HG03045 (cell line): ENCODE measurements around the gene WWP2.

ENCODE experiments used
- ATAC-seq: cut with Tn5 transposase; IDR thresholded peaks from one replicate; pipeline ENCODE4 v1.9.1; 2021; ENCODE audit warnings: mild to moderate bottlenecking, moderate library complexity; ENCODE audit not compliant: unreplicated experiment

WWP2 gene

GRCh38 chr16:69829338-69829737 is 67.2 kb downstream of the WWP2 start:
- ATAC-seq: no peak

- no peak for ATAC-seq
These were observed 68.0 kb downstream of the WWP2 start for GRCh38 chr16:69830146-69830533.

GRCh38 chr16:69830534-69831211 is 68.5 kb downstream of the WWP2 start:
- no peak for ATAC-seq

- no peak for ATAC-seq
These were observed 69.3 kb downstream of the WWP2 start for GRCh38 chr16:69831212-69832123.

- ATAC-seq: no peak
These were observed 71.5 kb downstream of the WWP2 start for GRCh38 chr16:69833357-69834282.

- ATAC-seq: no peak
These were observed 72.8 kb downstream of the WWP2 start for GRCh38 chr16:69834807-69835466.

GRCh38 chr16:69836257-69836656 is 74.1 kb downstream of the WWP2 start:
- ATAC-seq: no peak

- no peak for ATAC-seq
These were observed 75.2 kb downstream of the WWP2 start for GRCh38 chr16:69837380-69837779.

- no peak for ATAC-seq
These were observed 76.4 kb downstream of the WWP2 start for GRCh38 chr16:69838489-69838888.

GRCh38 chr16:69839240-69839688 is 77.1 kb downstream of the WWP2 start:
- ATAC-seq: no peak

- no peak for ATAC-seq
These were observed 77.8 kb downstream of the WWP2 start for GRCh38 chr16:69839798-69840409.

GRCh38 chr16:69840975-69841374 is 78.8 kb downstream of the WWP2 start:
- ATAC-seq: no peak

- no peak for ATAC-seq
These were observed 82.3 kb downstream of the WWP2 start for GRCh38 chr16:69844441-69844840.

- no peak for ATAC-seq
These were observed 83.0 kb downstream of the WWP2 start for GRCh38 chr16:69845181-69845580.

GRCh38 chr16:69847643-69848042 is 85.5 kb downstream of the WWP2 start:
- no peak for ATAC-seq

GRCh38 chr16:69848637-69849545 is 86.8 kb downstream of the WWP2 start:
- no peak for ATAC-seq

- ATAC-seq: no peak
These were observed 89.5 kb downstream of the WWP2 start for GRCh38 chr16:69851491-69852240.

GRCh38 chr16:69852815-69853214 is 90.7 kb downstream of the WWP2 start:
- ATAC-seq: no peak
